Measurements from ENCODE around the gene PRELP.
A peak's percentile ranks its signal among the peaks of the same experiment; 100 is the strongest.
"Not testable (repeated sequence)": the region's sequence is repeated elsewhere in the genome, so short reads cannot be mapped to it uniquely, and the experiment has no call there.

The PRELP gene

GRCh38 chr1:203465146-203465798 is 10.3 kb upstream of the PRELP start:
- TF ChIP-seq CTCF (IDR thresholded peaks at IDR 0.05; ENCODE audit: low read depth, low read length): no peak
- no peak for DNase-seq (ENCODE audit: low read depth in 2 of 2)
- no peak overlapping the region for H3K4me3 ChIP-seq (replicated peaks in 1 of 2; ENCODE audit: low read depth in 2 of 2, low read length in 2 of 2)

- TF ChIP-seq CTCF (IDR thresholded peaks at IDR 0.05; ENCODE audit: low read depth, low read length): no peak
- DNase-seq (ENCODE audit: low read depth in 2 of 2): peak in 1 of 2 donors; percentile 31
- H3K4me3 ChIP-seq (replicated peaks in 1 of 2; ENCODE audit: low read depth in 2 of 2, low read length in 2 of 2): no peak overlapping the region
Measured at GRCh38 chr1:203465948-203466347, 9.7 kb upstream of the PRELP start.

- DNase-seq (ENCODE audit: low read depth in 2 of 2): not testable (repeated sequence)
Measured at GRCh38 chr1:203466906-203467549, 8.6 kb upstream of the PRELP start.

GRCh38 chr1:203467550-203467921 is 8.1 kb upstream of the PRELP start:
- TF ChIP-seq CTCF (IDR thresholded peaks at IDR 0.05; ENCODE audit: low read depth, low read length): no peak
- peak; percentile 16 to 79 for DNase-seq (ENCODE audit: low read depth in 2 of 2)

More at GRCh38 chr1:203466906-203467549, 8.6 kb upstream of the PRELP start:
- H3K4me3 ChIP-seq (replicated peaks in 1 of 2; ENCODE audit: low read depth in 2 of 2, low read length in 2 of 2): not testable (repeated sequence)

GRCh38 chr1:203468326-203468725 is 7.3 kb upstream of the PRELP start:
- TF ChIP-seq CTCF (IDR thresholded peaks at IDR 0.05; ENCODE audit: low read depth, low read length): no peak
- H3K4me3 ChIP-seq (replicated peaks in 1 of 2; ENCODE audit: low read depth in 2 of 2, low read length in 2 of 2): no peak overlapping the region
- DNase-seq (ENCODE audit: low read depth in 2 of 2): no peak

More at GRCh38 chr1:203467550-203467921, 8.1 kb upstream of the PRELP start:
- H3K4me3 ChIP-seq (replicated peaks in 1 of 2; ENCODE audit: low read depth in 2 of 2, low read length in 2 of 2): no peak overlapping the region

- no peak overlapping the region for H3K4me3 ChIP-seq (replicated peaks in 1 of 2; ENCODE audit: low read depth in 2 of 2, low read length in 2 of 2)
- no peak for DNase-seq (ENCODE audit: low read depth in 2 of 2)
- no peak for TF ChIP-seq CTCF (IDR thresholded peaks at IDR 0.05; ENCODE audit: low read depth, low read length)
Measured at GRCh38 chr1:203470240-203470639, 5.4 kb upstream of the PRELP start.

- no peak for DNase-seq (ENCODE audit: low read depth in 2 of 2)
- H3K4me3 ChIP-seq (replicated peaks in 1 of 2; ENCODE audit: low read depth in 2 of 2, low read length in 2 of 2): no peak overlapping the region
- no peak for TF ChIP-seq CTCF (IDR thresholded peaks at IDR 0.05; ENCODE audit: low read depth, low read length)
Measured at GRCh38 chr1:203471841-203472240, 3.8 kb upstream of the PRELP start.

All from cardiac fibroblast (primary cell).